GM21367 (cell line): ENCODE data around the gene PROS1.
"Not testable (repeated sequence)": the region's sequence is repeated elsewhere in the genome, so short reads cannot be mapped to it uniquely, and the experiment has no call there.

Source experiments
- ATAC-seq: cut with Tn5 transposase; IDR thresholded peaks from one replicate; pipeline ENCODE4 v1.9.1; 2021; ENCODE audit not compliant: unreplicated experiment

The PROS1 gene

GRCh38 chr3:93878250-93879017, 95.3 kb downstream of the PROS1 start:
- ATAC-seq = not testable (repeated sequence)

- ATAC-seq = not testable (repeated sequence)
Observed at GRCh38 chr3:93877427-93877826, 96.3 kb downstream of the PROS1 start.

- not testable (repeated sequence) for ATAC-seq
Observed at GRCh38 chr3:93873412-93873811, 100.3 kb downstream of the PROS1 start.

GRCh38 chr3:93867425-93867824, 106.3 kb downstream of the PROS1 start:
- ATAC-seq = no peak

GRCh38 chr3:93861017-93861416, 112.7 kb downstream of the PROS1 start:
- no peak for ATAC-seq

GRCh38 chr3:93855401-93855800, 118.3 kb downstream of the PROS1 start:
- no peak for ATAC-seq

GRCh38 chr3:93852228-93852627, 121.5 kb downstream of the PROS1 start:
- not testable (repeated sequence) for ATAC-seq

- no peak for ATAC-seq
Observed at GRCh38 chr3:93843981-93844380, 129.7 kb downstream of the PROS1 start.

- not testable (repeated sequence) for ATAC-seq
Observed at GRCh38 chr3:93839193-93839592, 134.5 kb downstream of the PROS1 start.
